Panc1 (cell line): ENCODE results near the gene USP6NL. TPM values are rescaled to one million over a fixed set of nuclear protein-coding genes. Genes with fewer than 3 reads are reported as not detected.

ENCODE experiments used
- ATAC-seq: fragments of 200-7000 bp; cut with Tn5 transposase; 2 replicates; pipeline ENCODE4 v1.9.1; 2020; ENCODE audit warnings: mild to moderate bottlenecking, moderate library complexity
- BruUV-seq: library from RNA; stranded (reverse); fragments of 400-500 nt; replicated peaks from 2 replicates; lab custom pipeline; 2021; lab: Mats Ljungman, UMichigan
- CTCF ChIA-PET: fragments of 300-600 bp; sonication (Branson Sonifier 250); formaldehyde crosslinking; loops from one replicate; lab custom pipeline; 2022; ENCODE audit warnings: antibody characterized with exemption; lab: Charles Lee
- POLR2A ChIA-PET: fragments of 300-600 bp; sonication (Branson Sonifier 250); formaldehyde crosslinking; loops from one replicate; lab custom pipeline; 2022; ENCODE audit warnings: antibody characterized with exemption; lab: Charles Lee
- DNase-seq: peaks from one replicate; pipeline ENCODE4 v3.0.0-alpha.2; 2010; ENCODE audit warnings: low read depth, low spot score
- H3K27ac ChIP-seq: 2 replicates; pipeline ENCODE4 v1.5.1; 2011; ENCODE audit warnings: mild to moderate bottlenecking, low read length, inconsistent platforms
- H3K27me3 ChIP-seq: fragments of 200-500 bp; sonication (Bioruptor generic); 2 replicates; pipeline ENCODE4 v1.6.0; 2014; ENCODE audit warnings: low read length, inconsistent platforms; ENCODE audit not compliant: control insufficient read depth, insufficient read depth
- H3K36me3 ChIP-seq: fragments of 200-500 bp; sonication (Bioruptor generic); 2 replicates; pipeline ENCODE4 v1.5.1; 2014; ENCODE audit warnings: inconsistent platforms, mild to moderate bottlenecking, low read length, moderate library complexity; ENCODE audit not compliant: control insufficient read depth, insufficient read depth
- H3K4me1 ChIP-seq: 2 replicates; pipeline ENCODE4 v1.5.1; 2011; ENCODE audit warnings: inconsistent platforms, mild to moderate bottlenecking, low read length, moderate library complexity; ENCODE audit not compliant: control insufficient read depth, insufficient read depth
- H3K4me3 ChIP-seq, 2 experiments: 2 replicates each; pipeline ENCODE4 v1.5.1; 2011 to 2012; ENCODE audit warnings: low read depth in 2 of 2, low read length in 2 of 2, mild to moderate bottlenecking in 2 of 2, inconsistent platforms in 1 of 2, moderate library complexity in 1 of 2
- H3K9me3 ChIP-seq: fragments of 200-500 bp; sonication (Bioruptor generic); 2 replicates; pipeline ENCODE4 v1.5.1; 2014; ENCODE audit warnings: low read depth, mild to moderate bottlenecking, inconsistent platforms, low read length, moderate library complexity; ENCODE audit not compliant: control insufficient read depth, insufficient read depth
- POLR2AphosphoS5 ChIP-seq: IDR thresholded peaks from 2 replicates; pipeline ENCODE4 v1.6.1; 2012; ENCODE audit warnings: mild to moderate bottlenecking, low read depth, low read length, moderate library complexity
- SIN3A ChIP-seq: IDR thresholded peaks from 2 replicates; pipeline ENCODE4 v1.6.1; 2012; ENCODE audit warnings: low read depth, mild to moderate bottlenecking, low read length, moderate library complexity, borderline replicate concordance; ENCODE audit not compliant: insufficient read depth
- TCF7L2 ChIP-seq: IDR thresholded peaks from 2 replicates; pipeline ENCODE4 v1.6.1; 2011; ENCODE audit warnings: mild to moderate bottlenecking, low read depth, low read length, inconsistent platforms
- in situ Hi-C: cut with HindIII; loops from 2 replicates; pipeline ENCODE4 v1.10.0; 2016; ENCODE audit warnings: low sequenced_read_pairs, low pct_unique_long_range_greater_than_20kb
- intact Hi-C: fragments of 100-400 bp; cut with micrococcal nuclease; formaldehyde crosslinking; loops from one replicate; pipeline ENCODE4 v1.10.0; 2022; ENCODE audit not compliant: unreplicated experiment
- total RNA-seq: library from RNA; stranded (reverse); gene quantifications from one replicate; pipeline ENCODE4 v1.2.1, GENCODE V29; 2021; ENCODE audit not compliant: unreplicated experiment
- TF ChIP-seq, protein P1 (sequence below), 2 experiments: IDR thresholded peaks; 2 replicates each; pipeline ENCODE4 v1.6.1; 2011 to 2012; ENCODE audit warnings: low read depth in 2 of 2, control low read depth in 1 of 2, low read length in 1 of 2, mild to moderate bottlenecking in 1 of 2, moderate library complexity in 1 of 2; ENCODE audit not compliant: insufficient read depth in 1 of 2
- TF ChIP-seq, protein P2 (sequence below): fragments of 450-650 bp; IDR thresholded peaks from 2 replicates; pipeline ENCODE4 v1.5.1; 2017; ENCODE audit warnings: mild to moderate bottlenecking

Gene USP6NL
- total RNA-seq, 1 experiment from 2014 or later, result 13.9 TPM

- POLR2A ChIA-PET, result no interaction called here
- no peak overlapping the region for H3K27ac ChIP-seq
- in situ Hi-C loops, result no loop called here
- H3K36me3 ChIP-seq, result no peaks in the 10 kb centered on the region; the same call in 1 of the 2 replicates
- H3K27me3 ChIP-seq, result no peaks in the 10 kb centered on the region
- no peak overlapping the region for H3K4me3 ChIP-seq
- ATAC-seq (no peak), DNase-seq (no peak)
- intact Hi-C loops, result no loop called here
- TF ChIP-seq SIN3A (no peak), TCF7L2 (no peak), POLR2AphosphoS5 (no peak)
- TF ChIP-seq, protein P1, sequence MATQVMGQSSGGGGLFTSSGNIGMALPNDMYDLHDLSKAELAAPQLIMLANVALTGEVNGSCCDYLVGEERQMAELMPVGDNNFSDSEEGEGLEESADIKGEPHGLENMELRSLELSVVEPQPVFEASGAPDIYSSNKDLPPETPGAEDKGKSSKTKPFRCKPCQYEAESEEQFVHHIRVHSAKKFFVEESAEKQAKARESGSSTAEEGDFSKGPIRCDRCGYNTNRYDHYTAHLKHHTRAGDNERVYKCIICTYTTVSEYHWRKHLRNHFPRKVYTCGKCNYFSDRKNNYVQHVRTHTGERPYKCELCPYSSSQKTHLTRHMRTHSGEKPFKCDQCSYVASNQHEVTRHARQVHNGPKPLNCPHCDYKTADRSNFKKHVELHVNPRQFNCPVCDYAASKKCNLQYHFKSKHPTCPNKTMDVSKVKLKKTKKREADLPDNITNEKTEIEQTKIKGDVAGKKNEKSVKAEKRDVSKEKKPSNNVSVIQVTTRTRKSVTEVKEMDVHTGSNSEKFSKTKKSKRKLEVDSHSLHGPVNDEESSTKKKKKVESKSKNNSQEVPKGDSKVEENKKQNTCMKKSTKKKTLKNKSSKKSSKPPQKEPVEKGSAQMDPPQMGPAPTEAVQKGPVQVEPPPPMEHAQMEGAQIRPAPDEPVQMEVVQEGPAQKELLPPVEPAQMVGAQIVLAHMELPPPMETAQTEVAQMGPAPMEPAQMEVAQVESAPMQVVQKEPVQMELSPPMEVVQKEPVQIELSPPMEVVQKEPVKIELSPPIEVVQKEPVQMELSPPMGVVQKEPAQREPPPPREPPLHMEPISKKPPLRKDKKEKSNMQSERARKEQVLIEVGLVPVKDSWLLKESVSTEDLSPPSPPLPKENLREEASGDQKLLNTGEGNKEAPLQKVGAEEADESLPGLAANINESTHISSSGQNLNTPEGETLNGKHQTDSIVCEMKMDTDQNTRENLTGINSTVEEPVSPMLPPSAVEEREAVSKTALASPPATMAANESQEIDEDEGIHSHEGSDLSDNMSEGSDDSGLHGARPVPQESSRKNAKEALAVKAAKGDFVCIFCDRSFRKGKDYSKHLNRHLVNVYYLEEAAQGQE (IDR thresholded peaks at IDR 0.05; ENCODE audit: insufficient read depth in 1 of 2, low read depth in 2 of 2, low read length in 1 of 2), result no peak
- TF ChIP-seq, protein P2, sequence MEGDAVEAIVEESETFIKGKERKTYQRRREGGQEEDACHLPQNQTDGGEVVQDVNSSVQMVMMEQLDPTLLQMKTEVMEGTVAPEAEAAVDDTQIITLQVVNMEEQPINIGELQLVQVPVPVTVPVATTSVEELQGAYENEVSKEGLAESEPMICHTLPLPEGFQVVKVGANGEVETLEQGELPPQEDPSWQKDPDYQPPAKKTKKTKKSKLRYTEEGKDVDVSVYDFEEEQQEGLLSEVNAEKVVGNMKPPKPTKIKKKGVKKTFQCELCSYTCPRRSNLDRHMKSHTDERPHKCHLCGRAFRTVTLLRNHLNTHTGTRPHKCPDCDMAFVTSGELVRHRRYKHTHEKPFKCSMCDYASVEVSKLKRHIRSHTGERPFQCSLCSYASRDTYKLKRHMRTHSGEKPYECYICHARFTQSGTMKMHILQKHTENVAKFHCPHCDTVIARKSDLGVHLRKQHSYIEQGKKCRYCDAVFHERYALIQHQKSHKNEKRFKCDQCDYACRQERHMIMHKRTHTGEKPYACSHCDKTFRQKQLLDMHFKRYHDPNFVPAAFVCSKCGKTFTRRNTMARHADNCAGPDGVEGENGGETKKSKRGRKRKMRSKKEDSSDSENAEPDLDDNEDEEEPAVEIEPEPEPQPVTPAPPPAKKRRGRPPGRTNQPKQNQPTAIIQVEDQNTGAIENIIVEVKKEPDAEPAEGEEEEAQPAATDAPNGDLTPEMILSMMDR, result no peak
- H3K4me1 ChIP-seq, result no peaks in the 10 kb centered on the region; the same call in 1 of the 2 replicates
- BruUV-seq, result no TSS peak
- no peaks in the 10 kb centered on the region for H3K9me3 ChIP-seq
- CTCF ChIA-PET, result no interaction called here
Observed at GRCh38 chr10:11528286-11528685, 83.2 kb downstream of the USP6NL start.

DNA sequence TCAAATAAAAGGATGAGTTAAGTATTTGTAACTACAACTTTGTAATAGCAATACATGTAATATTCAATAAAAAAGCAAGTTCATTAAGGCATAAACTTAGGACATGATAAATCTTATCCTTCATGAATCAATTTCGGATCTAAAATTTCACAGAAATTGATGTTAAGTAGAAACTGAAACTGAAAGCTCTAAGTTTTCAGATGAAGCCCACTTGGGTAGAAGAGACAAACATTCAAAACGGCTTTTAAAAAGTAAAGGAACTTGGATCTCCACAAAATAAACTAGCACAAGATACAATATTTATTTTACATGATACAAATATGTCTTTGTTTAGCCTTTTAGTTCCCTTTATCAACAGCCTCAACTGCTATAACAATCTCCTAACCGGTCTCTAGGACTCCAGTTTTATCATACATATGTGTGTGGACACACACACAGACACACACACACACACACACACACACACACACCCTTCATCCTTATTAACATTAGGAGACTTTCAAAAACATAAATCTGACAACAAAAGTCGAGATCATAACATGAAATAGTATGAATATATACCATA lies 83.7 kb downstream of the USP6NL start:
- intact Hi-C loops (no loop called here), in situ Hi-C loops (no loop called here)
- ATAC-seq, result no peak
- BruUV-seq, result no TSS peak
- Histone ChIP-seq H3K27me3 (no peaks in the 10 kb centered on the region), H3K4me1 (no peaks in the 10 kb centered on the region; the same call in 1 of the 2 replicates), H3K9me3 (no peaks in the 10 kb centered on the region), H3K36me3 (no peaks in the 10 kb centered on the region; the same call in 1 of the 2 replicates), H3K4me3 (no peak overlapping the region), H3K27ac (no peak overlapping the region)
- ChIA-PET CTCF (no interaction called here), POLR2A (no interaction called here)
- no peak for DNase-seq
- TF ChIP-seq, protein P1 (IDR thresholded peaks at IDR 0.05; ENCODE audit: insufficient read depth in 1 of 2, low read depth in 2 of 2, low read length in 1 of 2), result no peak
- TF ChIP-seq TCF7L2 (no peak), POLR2AphosphoS5 (no peak), SIN3A (no peak)
- TF ChIP-seq, protein P2, result no peak
